Fibroblast of mammary gland (primary cell): Measurements from ENCODE around the gene BSPH1.
"Not testable (repeated sequence)": the region's sequence is repeated elsewhere in the genome, so short reads cannot be mapped to it uniquely, and the experiment has no call there.

Experiments
- DNase-seq: peaks from one replicate; pipeline ENCODE4 v3.0.0-alpha.2; 2010; ENCODE audit warnings: low read depth
- H3K4me3 ChIP-seq: 2 replicates; pipeline ENCODE4 v1.5.1; 2011; ENCODE audit warnings: low read depth, mild to moderate bottlenecking, low read length, moderate library complexity; ENCODE audit not compliant: control insufficient read depth
- TF ChIP-seq, protein P1 (sequence below): conservative IDR thresholded peaks from 2 replicates; pipeline ENCODE4 v1.5.1; 2011; ENCODE audit warnings: low read depth, low read length, inconsistent platforms; ENCODE audit not compliant: control insufficient read depth, insufficient read depth

The BSPH1 gene

DNA sequence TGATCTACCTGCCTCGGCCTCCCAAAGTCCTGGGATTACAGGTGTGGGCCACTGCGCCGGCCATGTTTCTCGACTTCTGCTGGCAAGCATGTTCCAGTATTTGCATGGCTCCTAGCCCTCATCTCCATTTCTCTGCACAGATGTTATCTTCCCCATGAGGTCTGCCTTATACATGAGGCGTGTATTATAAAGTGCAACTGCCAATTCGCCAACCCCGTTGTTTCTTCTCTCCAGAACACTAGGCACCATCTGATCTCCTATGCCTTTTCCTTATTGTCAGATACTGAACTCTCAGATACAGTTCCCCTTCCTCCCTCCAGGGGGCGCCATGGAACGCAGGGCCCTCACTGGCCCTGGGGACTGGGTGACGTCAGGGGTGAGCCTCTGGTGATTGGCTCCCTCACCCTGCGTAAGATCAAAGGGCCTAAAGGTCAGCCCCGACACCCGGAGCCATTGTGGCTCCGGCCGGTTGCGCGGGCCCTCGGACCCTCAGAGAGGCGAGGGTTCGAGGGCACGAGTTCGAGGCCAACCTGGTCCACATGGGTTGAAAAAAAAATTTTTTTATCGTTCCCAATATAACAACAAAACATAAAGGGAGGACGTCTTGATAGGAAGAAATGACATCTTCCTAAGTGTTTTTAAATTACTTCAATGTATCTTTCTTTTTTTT, 42.0 kb downstream of the BSPH1 start:
- not testable (repeated sequence) for H3K4me3 ChIP-seq, DNase-seq

DNA sequence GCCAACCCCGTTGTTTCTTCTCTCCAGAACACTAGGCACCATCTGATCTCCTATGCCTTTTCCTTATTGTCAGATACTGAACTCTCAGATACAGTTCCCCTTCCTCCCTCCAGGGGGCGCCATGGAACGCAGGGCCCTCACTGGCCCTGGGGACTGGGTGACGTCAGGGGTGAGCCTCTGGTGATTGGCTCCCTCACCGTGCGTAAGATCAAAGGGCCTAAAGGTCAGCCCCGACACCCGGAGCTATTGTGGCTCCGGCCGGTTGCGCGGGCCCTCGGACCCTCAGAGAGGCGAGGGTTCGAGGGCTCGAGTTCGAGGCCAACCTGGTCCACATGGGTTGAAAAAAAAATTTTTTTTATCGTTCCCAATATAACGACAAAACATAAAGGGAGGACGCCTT, 63.4 kb downstream of the BSPH1 start:
- DNase-seq, H3K4me3 ChIP-seq: not testable (repeated sequence)

More for the DNA sequence above, 42.0 kb downstream of the BSPH1 start:
- TF ChIP-seq, protein P1, sequence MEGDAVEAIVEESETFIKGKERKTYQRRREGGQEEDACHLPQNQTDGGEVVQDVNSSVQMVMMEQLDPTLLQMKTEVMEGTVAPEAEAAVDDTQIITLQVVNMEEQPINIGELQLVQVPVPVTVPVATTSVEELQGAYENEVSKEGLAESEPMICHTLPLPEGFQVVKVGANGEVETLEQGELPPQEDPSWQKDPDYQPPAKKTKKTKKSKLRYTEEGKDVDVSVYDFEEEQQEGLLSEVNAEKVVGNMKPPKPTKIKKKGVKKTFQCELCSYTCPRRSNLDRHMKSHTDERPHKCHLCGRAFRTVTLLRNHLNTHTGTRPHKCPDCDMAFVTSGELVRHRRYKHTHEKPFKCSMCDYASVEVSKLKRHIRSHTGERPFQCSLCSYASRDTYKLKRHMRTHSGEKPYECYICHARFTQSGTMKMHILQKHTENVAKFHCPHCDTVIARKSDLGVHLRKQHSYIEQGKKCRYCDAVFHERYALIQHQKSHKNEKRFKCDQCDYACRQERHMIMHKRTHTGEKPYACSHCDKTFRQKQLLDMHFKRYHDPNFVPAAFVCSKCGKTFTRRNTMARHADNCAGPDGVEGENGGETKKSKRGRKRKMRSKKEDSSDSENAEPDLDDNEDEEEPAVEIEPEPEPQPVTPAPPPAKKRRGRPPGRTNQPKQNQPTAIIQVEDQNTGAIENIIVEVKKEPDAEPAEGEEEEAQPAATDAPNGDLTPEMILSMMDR, result peak; percentile 26

DNA sequence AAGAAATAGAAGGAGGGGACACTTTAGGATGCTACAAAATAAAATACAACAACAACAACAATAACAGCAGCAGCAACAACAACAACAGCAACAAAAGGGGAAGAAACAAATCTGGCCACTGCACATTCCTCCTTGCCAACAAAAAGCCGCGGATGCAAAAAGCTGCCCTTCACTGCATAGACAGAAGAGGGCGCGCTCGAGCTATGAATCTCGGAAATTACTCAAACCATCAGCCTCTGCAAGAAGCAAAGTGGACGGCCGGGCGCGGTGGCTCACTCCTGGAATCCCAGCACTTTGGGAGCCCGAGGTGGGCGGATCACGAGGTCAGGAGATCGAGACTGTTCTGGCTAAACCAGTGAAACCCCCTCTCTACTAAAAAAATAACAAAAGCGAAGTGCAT, 71.9 kb downstream of the BSPH1 start:
- H3K4me3 ChIP-seq, result not testable (repeated sequence)

More for the DNA sequence above, 71.9 kb downstream of the BSPH1 start:
- not testable (repeated sequence) for DNase-seq
